HG02943 (cell line): Measurements from ENCODE around the gene MAP1LC3C.

Experiments
- ATAC-seq: cut with Tn5 transposase; IDR thresholded peaks from one replicate; pipeline ENCODE4 v1.9.1; 2021; ENCODE audit warnings: mild to moderate bottlenecking, low read depth, moderate library complexity; ENCODE audit not compliant: unreplicated experiment

The MAP1LC3C gene

GRCh38 chr1:241999026-241999425, at the start of gene MAP1LC3C:
Gene MAP1LC3C (minus strand): TSS chr1:241999098. CDS start chr1:241999008, 90 bp downstream.
- no peak for ATAC-seq

GRCh38 chr1:242043165-242043564, 44.3 kb upstream of the MAP1LC3C start:
- no peak for ATAC-seq

- ATAC-seq: no peak
Measured at GRCh38 chr1:242034392-242034791, 35.5 kb upstream of the MAP1LC3C start.

- ATAC-seq: no peak
Measured at GRCh38 chr1:242033447-242033846, 34.5 kb upstream of the MAP1LC3C start.

GRCh38 chr1:242030071-242030470, 31.2 kb upstream of the MAP1LC3C start:
- no peak for ATAC-seq

- no peak for ATAC-seq
Measured at GRCh38 chr1:242025681-242026080, 26.8 kb upstream of the MAP1LC3C start.

GRCh38 chr1:242023805-242024204, 24.9 kb upstream of the MAP1LC3C start:
- ATAC-seq: no peak

GRCh38 chr1:242019018-242019417, 20.1 kb upstream of the MAP1LC3C start:
- no peak for ATAC-seq

GRCh38 chr1:242017580-242018233, 18.8 kb upstream of the MAP1LC3C start:
- peak; percentile 62 for ATAC-seq

- ATAC-seq: no peak
Measured at GRCh38 chr1:242016479-242016878, 17.6 kb upstream of the MAP1LC3C start.

GRCh38 chr1:242011894-242012660, 13.2 kb upstream of the MAP1LC3C start:
- no peak for ATAC-seq

GRCh38 chr1:242008826-242009495, 10.1 kb upstream of the MAP1LC3C start:
- no peak for ATAC-seq

GRCh38 chr1:242006976-242007375, 8.1 kb upstream of the MAP1LC3C start:
- no peak for ATAC-seq

- no peak for ATAC-seq
Measured at GRCh38 chr1:242005866-242006535, 7.1 kb upstream of the MAP1LC3C start.

- no peak for ATAC-seq
Measured at GRCh38 chr1:242004751-242005495, 6.0 kb upstream of the MAP1LC3C start.

- no peak for ATAC-seq
Measured at GRCh38 chr1:242002510-242002909, 3.6 kb upstream of the MAP1LC3C start.

GRCh38 chr1:242002072-242002471, 3.2 kb upstream of the MAP1LC3C start:
- no peak for ATAC-seq

- no peak for ATAC-seq
Measured at GRCh38 chr1:242000434-242000833, 1.5 kb upstream of the MAP1LC3C start.

GRCh38 chr1:241998412-241998921, 431 bp downstream of the MAP1LC3C start:
- ATAC-seq: no peak

- no peak for ATAC-seq
Measured at GRCh38 chr1:241997401-241997998, 1.4 kb downstream of the MAP1LC3C start.
